NCI-H460 (cell line): ENCODE results near the gene SDC1. TPM values are rescaled to one million over a fixed set of nuclear protein-coding genes. Genes with fewer than 3 reads are reported as not detected.

Source experiments
- DNase-seq: peaks from one replicate; pipeline ENCODE4 v3.0.0-alpha.2; 2016; ENCODE audit warnings: low read depth; ENCODE audit errors: extremely low read depth
- small RNA-seq, 2 experiments: library from RNA; depleted of rRNA; stranded (forward); fragments of <200 nt; gene quantifications; one replicate each; pipeline ENCODE3, GENCODE V24; 2014
- total RNA-seq: library from RNA; depleted of rRNA; stranded (reverse); fragments of >200 nt; shearing (Covaris generic); gene quantifications from 2 replicates; pipeline ENCODE4 v1.2.3, GENCODE V29; 2014; rRNA removed

SDC1 gene
- total RNA-seq, 1 experiment from 2014 or later = 27.3 TPM

DNA sequence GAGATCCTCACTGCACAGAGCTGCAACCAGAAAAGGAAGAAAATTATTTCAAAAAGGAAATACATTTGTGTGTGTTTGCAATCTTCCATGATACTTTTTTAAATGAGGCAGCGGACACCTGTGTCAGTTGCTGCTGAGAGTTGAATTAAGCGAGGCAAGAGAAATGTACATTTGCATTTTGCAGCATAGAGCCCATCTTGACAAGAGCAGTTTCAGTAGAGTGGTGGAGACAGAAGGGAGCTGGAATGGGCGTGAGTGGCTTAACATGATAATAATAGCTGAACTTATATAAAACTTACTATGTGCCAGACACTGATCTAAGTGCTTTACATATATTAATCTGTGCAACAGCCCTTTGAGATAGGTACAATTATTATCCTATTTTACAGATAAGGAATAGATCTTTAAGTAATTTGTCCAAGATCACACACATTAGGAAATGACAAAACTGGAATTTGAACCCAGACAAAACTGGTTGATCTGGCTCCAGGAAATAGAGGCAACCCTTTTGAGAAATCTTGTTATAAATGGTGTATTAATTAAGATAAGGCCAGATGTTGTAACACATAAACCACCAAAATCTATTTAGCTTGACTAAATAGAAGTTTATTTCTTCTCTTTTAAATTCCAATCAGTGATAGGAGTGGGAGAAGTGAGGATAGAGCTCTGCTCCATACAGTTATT lies 68.7 kb downstream of the SDC1 start:
- no peak for DNase-seq

GRCh38 chr2:20153131-20153851 lies 71.6 kb downstream of the SDC1 start:
- no peak for DNase-seq

DNA sequence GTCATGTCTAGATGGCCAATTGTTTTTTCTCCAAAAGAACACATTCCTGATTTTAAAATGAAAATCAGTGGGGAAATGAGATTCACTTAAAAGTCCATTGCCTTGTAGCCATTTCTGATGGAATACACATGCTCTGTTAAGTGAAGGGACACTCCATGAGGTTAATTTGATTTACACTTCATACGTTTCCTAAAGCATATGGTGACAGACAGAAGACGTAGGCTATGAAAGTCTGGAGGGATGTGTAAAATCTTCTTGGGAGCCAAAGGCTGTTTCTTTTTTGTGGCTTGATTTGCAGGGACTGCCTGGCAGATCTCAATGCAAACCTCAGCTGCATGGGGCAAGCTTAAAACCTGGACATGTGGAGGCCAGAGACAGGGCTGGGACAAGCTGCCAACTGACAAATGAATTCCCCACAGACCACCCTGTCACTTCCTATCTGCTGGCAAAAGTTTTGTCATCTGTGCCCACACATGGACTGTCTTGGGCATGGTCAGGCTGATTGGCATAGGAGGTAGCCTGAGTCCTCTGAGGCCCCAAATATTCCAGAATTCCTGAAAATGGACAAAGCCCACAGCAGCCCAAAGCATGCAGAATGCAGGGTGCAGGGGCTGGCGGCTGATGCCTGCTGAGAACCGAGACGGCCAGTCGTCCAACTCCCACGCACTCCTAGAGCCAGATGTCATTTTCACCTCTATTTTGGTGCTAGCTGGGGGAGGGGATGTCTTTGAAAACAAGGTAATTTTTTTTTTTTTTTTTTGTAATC lies 73.9 kb downstream of the SDC1 start:
- no peak for DNase-seq

Small RNAs within 50 kb of the gene (small RNA-seq; reads per million reads assigned to genes)
- gene RN7SL140P = 0 reads per million in 2 experiments
- 0 reads per million in 2 experiments for gene RNU6-961P
- gene RNU7-113P = 0 reads per million in 2 experiments

Other genes starting within 250 kb of the SDC1 start
- 20.9 and 27.9 TPM in 2 replicates for gene WDR35, start 235.0 kb downstream of the SDC1 start, total RNA-seq
- gene MATN3, start 212.5 kb downstream of the SDC1 start, total RNA-seq = 2.8 and 3.0 TPM in 2 replicates
- 64.7 and 71.1 TPM in 2 replicates for gene LAPTM4A, start 173.5 kb downstream of the SDC1 start, total RNA-seq
- 43.6 and 44.1 TPM in 2 replicates for gene PUM2, start 125.7 kb upstream of the SDC1 start, total RNA-seq
- 645 and 764 TPM in 2 replicates for gene RHOB, start 221.9 kb upstream of the SDC1 start, total RNA-seq